ENCODE measurements around the gene SELENOP. TPM values are rescaled to one million over a fixed set of nuclear protein-coding genes. Genes with fewer than 3 reads are reported as not detected.
"Not testable (repeated sequence)": the region's sequence is repeated elsewhere in the genome, so short reads cannot be mapped to it uniquely, and the experiment has no call there.

The SELENOP gene
- polyA plus RNA-seq, 1 donor from 2014 or later: 5.0 TPM

- Histone ChIP-seq H3K27me3 (ENCODE audit: insufficient read depth, low read depth, low read length) (no peaks in the 10 kb centered on the region), H3K4me2 (ENCODE audit: low read length) (no peak overlapping the region), H3K79me2 (replicated peaks; ENCODE audit: insufficient read depth, low read length) (no peaks in the 10 kb centered on the region), H3F3A (ENCODE audit: insufficient read depth, low read length, poor library complexity, severe bottlenecking) (no peaks in the 10 kb centered on the region), H3K27ac (ENCODE audit: low read length) (no peak overlapping the region), H2AFZ (ENCODE audit: low read depth, low read length) (no peak overlapping the region), H3K9ac (ENCODE audit: low read length) (no peak overlapping the region), H3K9me3 (ENCODE audit: low read length) (no peaks in the 10 kb centered on the region), H3K9me2 (ENCODE audit: insufficient read depth, low read length) (no peaks in the 10 kb centered on the region), H3K4me3 (ENCODE audit: low read length) (no peak overlapping the region), H4K20me1 (ENCODE audit: insufficient read depth) (no peaks in the 10 kb centered on the region), H3K36me3 (ENCODE audit: insufficient read depth, low read length) (no peaks in the 10 kb centered on the region)
- no peak for TF ChIP-seq EZH2 (IDR thresholded peaks at IDR 0.05; ENCODE audit: borderline replicate concordance, insufficient read depth, low read length, poor library complexity, severe bottlenecking)
Observed at GRCh38 chr5:42824347-42824976, 12.8 kb upstream of the SELENOP start.

GRCh38 chr5:42822548-42822947 lies 10.9 kb upstream of the SELENOP start:
- Histone ChIP-seq H3K4me3 (ENCODE audit: low read length) (no peak overlapping the region), H4K20me1 (ENCODE audit: insufficient read depth) (no peaks in the 10 kb centered on the region), H3K27ac (ENCODE audit: low read length) (no peak overlapping the region), H2AFZ (ENCODE audit: low read depth, low read length) (no peak overlapping the region), H3K36me3 (ENCODE audit: insufficient read depth, low read length) (no peaks in the 10 kb centered on the region), H3F3A (ENCODE audit: insufficient read depth, low read length, poor library complexity, severe bottlenecking) (no peaks in the 10 kb centered on the region), H3K27me3 (ENCODE audit: insufficient read depth, low read depth, low read length) (no peaks in the 10 kb centered on the region), H3K9me3 (ENCODE audit: low read length) (no peaks in the 10 kb centered on the region), H3K9me2 (ENCODE audit: insufficient read depth, low read length) (no peaks in the 10 kb centered on the region), H3K79me2 (replicated peaks; ENCODE audit: insufficient read depth, low read length) (no peaks in the 10 kb centered on the region), H3K9ac (ENCODE audit: low read length) (no peak overlapping the region), H3K4me2 (ENCODE audit: low read length) (no peak overlapping the region)
- TF ChIP-seq MXI1 (conservative IDR thresholded peaks at IDR 0.05; ENCODE audit: poor library complexity, severe bottlenecking) (no peak), EZH2 (IDR thresholded peaks at IDR 0.05; ENCODE audit: borderline replicate concordance, insufficient read depth, low read length, poor library complexity, severe bottlenecking) (no peak), TAF1 (IDR thresholded peaks at IDR 0.05; ENCODE audit: low read depth) (no peak)

DNA sequence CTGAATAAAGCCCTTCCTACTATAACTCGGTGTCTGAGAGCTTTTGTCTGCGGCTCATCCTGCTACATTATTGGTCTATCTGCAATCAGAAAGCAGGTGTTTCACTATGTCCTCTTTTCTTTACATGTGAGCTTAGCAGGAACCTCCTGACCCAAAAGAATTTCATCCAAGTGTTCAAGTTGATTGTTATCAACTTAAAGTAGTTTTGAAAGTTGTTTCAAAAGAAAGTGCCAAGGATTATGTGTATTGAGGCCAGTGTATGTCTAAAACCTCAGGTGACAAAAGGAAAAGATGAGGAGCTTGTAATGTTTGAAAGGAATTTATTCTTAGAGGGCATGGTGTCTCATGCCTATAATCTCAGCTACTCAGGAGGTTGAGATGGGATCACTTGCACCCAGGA lies 8.1 kb upstream of the SELENOP start:
- H3K9ac ChIP-seq (ENCODE audit: low read length): no peak overlapping the region
- H3K36me3 ChIP-seq (ENCODE audit: insufficient read depth, low read length): no peaks in the 10 kb centered on the region
- no peaks in the 10 kb centered on the region for H3F3A ChIP-seq (ENCODE audit: insufficient read depth, low read length, poor library complexity, severe bottlenecking)
- H3K4me2 ChIP-seq (ENCODE audit: low read length): no peak overlapping the region
- H3K27ac ChIP-seq (ENCODE audit: low read length): no peak overlapping the region
- no peaks in the 10 kb centered on the region for H3K9me3 ChIP-seq (ENCODE audit: low read length)
- no peaks in the 10 kb centered on the region for H3K9me2 ChIP-seq (ENCODE audit: insufficient read depth, low read length)
- H3K79me2 ChIP-seq (replicated peaks; ENCODE audit: insufficient read depth, low read length): no peaks in the 10 kb centered on the region
- H3K4me3 ChIP-seq (ENCODE audit: low read length): no peak overlapping the region
- no peaks in the 10 kb centered on the region for H4K20me1 ChIP-seq (ENCODE audit: insufficient read depth)
- H2AFZ ChIP-seq (ENCODE audit: low read depth, low read length): no peak overlapping the region
- H3K27me3 ChIP-seq (ENCODE audit: insufficient read depth, low read depth, low read length): no peaks in the 10 kb centered on the region
- TF ChIP-seq REST (IDR thresholded peaks at IDR 0.05; ENCODE audit: borderline replicate concordance) (no peak), POLR2AphosphoS5 (IDR thresholded peaks at IDR 0.05) (no peak)
- TF ChIP-seq, protein P1, sequence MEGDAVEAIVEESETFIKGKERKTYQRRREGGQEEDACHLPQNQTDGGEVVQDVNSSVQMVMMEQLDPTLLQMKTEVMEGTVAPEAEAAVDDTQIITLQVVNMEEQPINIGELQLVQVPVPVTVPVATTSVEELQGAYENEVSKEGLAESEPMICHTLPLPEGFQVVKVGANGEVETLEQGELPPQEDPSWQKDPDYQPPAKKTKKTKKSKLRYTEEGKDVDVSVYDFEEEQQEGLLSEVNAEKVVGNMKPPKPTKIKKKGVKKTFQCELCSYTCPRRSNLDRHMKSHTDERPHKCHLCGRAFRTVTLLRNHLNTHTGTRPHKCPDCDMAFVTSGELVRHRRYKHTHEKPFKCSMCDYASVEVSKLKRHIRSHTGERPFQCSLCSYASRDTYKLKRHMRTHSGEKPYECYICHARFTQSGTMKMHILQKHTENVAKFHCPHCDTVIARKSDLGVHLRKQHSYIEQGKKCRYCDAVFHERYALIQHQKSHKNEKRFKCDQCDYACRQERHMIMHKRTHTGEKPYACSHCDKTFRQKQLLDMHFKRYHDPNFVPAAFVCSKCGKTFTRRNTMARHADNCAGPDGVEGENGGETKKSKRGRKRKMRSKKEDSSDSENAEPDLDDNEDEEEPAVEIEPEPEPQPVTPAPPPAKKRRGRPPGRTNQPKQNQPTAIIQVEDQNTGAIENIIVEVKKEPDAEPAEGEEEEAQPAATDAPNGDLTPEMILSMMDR (IDR thresholded peaks at IDR 0.05; ENCODE audit: poor library complexity, severe bottlenecking): no peak

DNA sequence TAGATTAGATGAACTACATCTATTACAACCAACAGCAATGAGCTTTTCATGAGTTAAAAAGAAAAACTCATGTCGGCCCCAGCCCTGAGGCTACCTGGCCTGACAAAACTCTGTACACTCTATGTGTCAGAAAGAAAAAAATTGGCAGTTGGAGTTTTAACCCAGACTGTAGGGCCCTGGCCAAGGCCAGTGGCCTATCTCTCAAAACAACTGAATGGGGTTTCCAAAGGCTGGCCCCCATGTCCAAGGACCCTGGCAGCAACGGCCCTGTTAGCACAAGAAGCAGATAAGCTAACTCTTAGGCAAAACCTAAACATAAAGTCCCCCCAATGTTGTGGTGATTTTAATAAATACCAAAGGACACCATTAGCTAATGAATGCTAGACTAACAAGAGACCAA lies 4.9 kb upstream of the SELENOP start:
- not testable (repeated sequence) for H3K4me3 ChIP-seq (ENCODE audit: low read length); H2AFZ ChIP-seq (ENCODE audit: low read depth, low read length); H4K20me1 ChIP-seq (ENCODE audit: insufficient read depth); H3K9ac ChIP-seq (ENCODE audit: low read length); H3F3A ChIP-seq (ENCODE audit: insufficient read depth, low read length, poor library complexity, severe bottlenecking); H3K9me3 ChIP-seq (ENCODE audit: low read length); H3K27ac ChIP-seq (ENCODE audit: low read length); H3K9me2 ChIP-seq (ENCODE audit: insufficient read depth, low read length); H3K36me3 ChIP-seq (ENCODE audit: insufficient read depth, low read length); H3K79me2 ChIP-seq (replicated peaks; ENCODE audit: insufficient read depth, low read length); H3K27me3 ChIP-seq (ENCODE audit: insufficient read depth, low read depth, low read length); H3K4me2 ChIP-seq (ENCODE audit: low read length)

Measured in neural cell (in vitro differentiated cells).